ENCODE results near the gene ITPK1.

GRCh38 chr14:93029911-93030508 is 85.7 kb downstream of the ITPK1 start:
- TF ChIP-seq CTCF (conservative IDR thresholded peaks at IDR 0.05) (no peak), EZH2 (IDR thresholded peaks at IDR 0.05; ENCODE audit: low read depth) (no peak)
